SU-DHL-6 (cell line): ENCODE measurements around the gene ZNF669.

Experiments used
- H2AFZ ChIP-seq: fragments of 200-600 bp; sonication (generic); 2 replicates; pipeline ENCODE4 v1.6.1; 2014; ENCODE audit warnings: low read depth, mild to moderate bottlenecking, moderate library complexity, mixed read lengths, antibody characterized with exemption, low read length; ENCODE audit not compliant: severe bottlenecking
- H3F3A ChIP-seq: fragments of 200-600 bp; shearing (Covaris generic); 2 replicates; pipeline ENCODE4 v1.6.0; 2016; ENCODE audit warnings: antibody characterized with exemption, mild to moderate bottlenecking; ENCODE audit not compliant: insufficient read depth
- H3K27ac ChIP-seq: fragments of 200-600 bp; sonication (generic); 2 replicates; pipeline ENCODE4 v1.5.1; 2016; ENCODE audit warnings: low read depth, mild to moderate bottlenecking, low read length, moderate library complexity, mixed read lengths
- H3K27me3 ChIP-seq: fragments of 200-600 bp; sonication (generic), shearing (Covaris generic); 2 replicates; pipeline ENCODE4 v1.6.0; 2014; ENCODE audit warnings: mild to moderate bottlenecking, low read length
- H3K36me3 ChIP-seq: fragments of 200-600 bp; sonication (generic); 2 replicates; pipeline ENCODE4 v1.6.1; 2014; ENCODE audit warnings: mild to moderate bottlenecking, low read length, mixed read lengths
- H3K4me2 ChIP-seq: fragments of 300-600, 200-600 bp; shearing (Covaris generic), sonication (generic); 2 replicates; pipeline ENCODE4 v1.6.0; 2014; ENCODE audit warnings: low read length, low read depth, mild to moderate bottlenecking; ENCODE audit not compliant: poor library complexity, severe bottlenecking
- H3K4me3 ChIP-seq: fragments of 200-600 bp; sonication (generic); 2 replicates; pipeline ENCODE4 v1.5.1; 2014; ENCODE audit warnings: antibody characterized with exemption, low read length, mild to moderate bottlenecking, mixed read lengths; ENCODE audit not compliant: insufficient read depth, poor library complexity, severe bottlenecking
- H3K79me2 ChIP-seq: fragments of 200-600 bp; sonication (generic); 2 replicates; pipeline ENCODE4 v1.6.1; 2014; ENCODE audit warnings: mild to moderate bottlenecking, low read length, moderate library complexity; ENCODE audit not compliant: insufficient read depth
- H3K9ac ChIP-seq: fragments of 200-600 bp; sonication (generic); 2 replicates; pipeline ENCODE4 v1.7.0; 2014; ENCODE audit warnings: mild to moderate bottlenecking, low read length
- H3K9me2 ChIP-seq: fragments of 200-600 bp; sonication (generic); replicated peaks from 2 replicates; pipeline ENCODE4 v1.6.1; 2014; ENCODE audit warnings: low read length; ENCODE audit not compliant: insufficient read depth
- H3K9me3 ChIP-seq: fragments of 200-600 bp; sonication (generic); 2 replicates; pipeline ENCODE4 v1.6.1; 2014; ENCODE audit warnings: low read length, mixed read lengths; ENCODE audit not compliant: insufficient read depth
- H4K20me1 ChIP-seq: fragments of 200-600 bp; sonication (generic); 2 replicates; pipeline ENCODE4 v1.6.1; 2014; ENCODE audit warnings: low read depth, mild to moderate bottlenecking, antibody characterized with exemption, low read length, moderate library complexity, mixed read lengths
- EZH2phosphoT487 ChIP-seq: fragments of 200-600 bp; sonication (generic), shearing (Covaris generic); conservative IDR thresholded peaks from 2 replicates; pipeline ENCODE4 v1.6.1; 2018; ENCODE audit warnings: mild to moderate bottlenecking, antibody characterized with exemption, low read length, moderate library complexity, mixed read lengths
- TF ChIP-seq, protein P1 (sequence below): fragments of 200-600 bp; sonication (generic); IDR thresholded peaks from one replicate; pipeline ENCODE4 v1.5.1; 2017; ENCODE audit warnings: antibody characterized with exemption, mild to moderate bottlenecking, low read length, moderate library complexity; ENCODE audit not compliant: insufficient read depth, poor library complexity, severe bottlenecking

ZNF669 gene

DNA sequence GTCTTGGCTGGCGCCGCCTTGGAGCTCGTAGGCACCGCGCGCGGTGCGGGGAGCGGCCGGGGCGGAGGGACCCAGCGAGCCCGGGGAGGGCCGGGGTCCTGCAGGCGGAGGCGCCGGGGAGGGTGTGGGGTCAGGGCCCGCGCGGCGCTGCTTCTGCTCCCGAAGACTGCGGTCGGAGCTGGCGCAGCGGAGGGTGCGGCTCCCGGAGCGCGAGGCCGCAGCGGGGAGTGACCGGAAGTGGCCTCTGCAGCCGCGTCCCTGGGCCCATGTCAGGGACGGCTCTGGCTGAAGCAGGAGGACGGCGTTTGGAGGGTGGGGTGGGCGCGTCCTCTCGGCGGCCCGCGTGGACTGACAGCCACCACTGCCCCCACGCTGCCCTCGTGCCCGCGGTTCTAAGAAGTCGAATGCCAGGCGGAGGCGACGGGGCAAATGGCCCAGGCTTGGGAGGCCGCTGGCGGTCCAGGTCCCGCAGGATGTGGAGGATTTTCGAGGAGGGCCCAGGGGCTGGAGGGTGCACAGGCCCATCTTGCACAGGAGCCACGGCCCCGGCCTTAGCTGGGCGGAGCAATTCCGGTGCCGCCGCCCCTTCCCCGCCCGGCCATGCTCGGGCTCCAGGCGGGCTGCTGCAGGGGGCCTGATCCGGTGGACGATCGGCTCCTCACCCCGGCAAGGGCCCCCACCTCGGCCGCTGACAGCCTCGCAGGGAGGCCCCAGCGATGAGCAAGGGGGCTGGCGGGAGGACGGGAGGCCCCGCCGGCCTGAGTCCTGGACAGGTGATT, 7.7 kb upstream of the ZNF669 start:
- Histone ChIP-seq H3F3A (no peaks in the 10 kb centered on the region), H3K36me3 (no peaks in the 10 kb centered on the region), H3K79me2 (no peaks in the 10 kb centered on the region), H3K4me2 (no peak overlapping the region), H3K9me2 (no peaks in the 10 kb centered on the region), H3K27me3 (no peaks in the 10 kb centered on the region), H3K9ac (no peak overlapping the region), H2AFZ (no peak overlapping the region), H3K27ac (no peak overlapping the region), H4K20me1 (no peaks in the 10 kb centered on the region), H3K9me3 (no peaks in the 10 kb centered on the region), H3K4me3 (no peak overlapping the region)
- no peak for TF ChIP-seq EZH2phosphoT487
- TF ChIP-seq, protein P1, sequence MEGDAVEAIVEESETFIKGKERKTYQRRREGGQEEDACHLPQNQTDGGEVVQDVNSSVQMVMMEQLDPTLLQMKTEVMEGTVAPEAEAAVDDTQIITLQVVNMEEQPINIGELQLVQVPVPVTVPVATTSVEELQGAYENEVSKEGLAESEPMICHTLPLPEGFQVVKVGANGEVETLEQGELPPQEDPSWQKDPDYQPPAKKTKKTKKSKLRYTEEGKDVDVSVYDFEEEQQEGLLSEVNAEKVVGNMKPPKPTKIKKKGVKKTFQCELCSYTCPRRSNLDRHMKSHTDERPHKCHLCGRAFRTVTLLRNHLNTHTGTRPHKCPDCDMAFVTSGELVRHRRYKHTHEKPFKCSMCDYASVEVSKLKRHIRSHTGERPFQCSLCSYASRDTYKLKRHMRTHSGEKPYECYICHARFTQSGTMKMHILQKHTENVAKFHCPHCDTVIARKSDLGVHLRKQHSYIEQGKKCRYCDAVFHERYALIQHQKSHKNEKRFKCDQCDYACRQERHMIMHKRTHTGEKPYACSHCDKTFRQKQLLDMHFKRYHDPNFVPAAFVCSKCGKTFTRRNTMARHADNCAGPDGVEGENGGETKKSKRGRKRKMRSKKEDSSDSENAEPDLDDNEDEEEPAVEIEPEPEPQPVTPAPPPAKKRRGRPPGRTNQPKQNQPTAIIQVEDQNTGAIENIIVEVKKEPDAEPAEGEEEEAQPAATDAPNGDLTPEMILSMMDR, result no peak

DNA sequence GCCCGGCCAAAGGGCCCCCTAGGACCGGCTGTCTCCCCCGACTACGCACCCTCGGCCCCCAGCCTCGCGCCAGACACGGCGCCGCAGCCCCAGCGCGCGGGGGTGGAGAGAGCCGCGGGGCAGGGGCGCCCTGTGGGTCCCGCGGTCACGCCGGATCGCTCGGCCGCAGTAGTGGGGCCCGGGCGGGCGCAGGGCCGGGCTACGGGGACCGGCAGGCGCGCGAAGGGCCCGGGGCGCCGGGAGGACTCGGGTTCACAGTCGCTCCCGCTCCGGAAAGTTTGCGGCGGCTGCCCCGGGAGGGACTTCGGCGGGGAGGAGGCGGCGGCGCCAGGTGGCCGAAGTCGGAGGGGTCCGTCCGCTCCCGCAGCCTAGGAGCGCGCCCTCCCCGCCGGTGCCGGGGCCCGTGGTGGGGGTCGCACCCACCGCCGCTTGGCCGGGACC, 7.1 kb upstream of the ZNF669 start:
- Histone ChIP-seq H4K20me1 (no peaks in the 10 kb centered on the region), H3F3A (no peaks in the 10 kb centered on the region), H3K4me2 (no peak overlapping the region), H3K4me3 (no peak overlapping the region), H3K9me2 (no peaks in the 10 kb centered on the region), H3K27ac (no peak overlapping the region), H3K27me3 (no peaks in the 10 kb centered on the region), H3K36me3 (no peaks in the 10 kb centered on the region), H3K9me3 (no peaks in the 10 kb centered on the region), H2AFZ (no peak overlapping the region), H3K79me2 (no peaks in the 10 kb centered on the region), H3K9ac (no peak overlapping the region)
- TF ChIP-seq, protein P1, result no peak
- TF ChIP-seq EZH2phosphoT487, result no peak

DNA sequence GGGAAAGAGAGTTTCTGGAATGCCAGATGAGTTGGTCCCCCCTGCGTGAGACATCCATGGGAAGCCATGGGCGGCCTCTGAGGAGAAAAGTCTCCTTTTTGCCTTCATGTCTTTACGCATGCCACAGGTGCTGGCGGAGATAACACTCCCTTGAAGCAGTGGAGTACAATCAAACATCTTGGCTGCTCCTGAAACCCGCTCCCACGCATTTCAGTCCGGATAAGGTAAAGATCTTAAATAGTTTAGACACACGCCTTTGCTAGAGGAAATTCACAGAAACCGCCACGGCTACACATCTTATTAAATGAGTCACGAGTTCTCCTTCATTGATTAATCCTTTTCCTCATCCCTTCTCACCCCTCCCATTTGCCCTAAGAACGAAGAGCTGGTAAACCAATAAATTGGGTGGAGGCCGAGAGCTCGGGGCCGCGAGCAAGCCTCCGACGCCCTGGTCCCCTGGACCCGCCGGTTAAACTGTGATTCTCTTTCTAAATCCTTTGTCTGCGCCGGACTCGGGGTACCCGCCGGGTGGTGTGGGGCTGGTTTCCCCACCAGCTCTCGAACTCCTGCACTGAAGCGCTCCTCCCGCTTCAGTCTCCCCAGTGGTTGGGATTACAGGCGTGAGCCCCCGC, 6.6 kb upstream of the ZNF669 start:
- no peaks in the 10 kb centered on the region for H4K20me1 ChIP-seq
- H3K27me3 ChIP-seq, result no peaks in the 10 kb centered on the region
- H3K4me3 ChIP-seq, result no peak overlapping the region
- no peaks in the 10 kb centered on the region for H3K9me2 ChIP-seq
- no peaks in the 10 kb centered on the region for H3F3A ChIP-seq
- no peak overlapping the region for H3K27ac ChIP-seq
- no peaks in the 10 kb centered on the region for H3K9me3 ChIP-seq
- H2AFZ ChIP-seq, result no peak overlapping the region
- no peaks in the 10 kb centered on the region for H3K79me2 ChIP-seq
- TF ChIP-seq EZH2phosphoT487, result no peak
- TF ChIP-seq, protein P1, result no peak
- H3K9ac ChIP-seq, result no peak overlapping the region
- no peak overlapping the region for H3K4me2 ChIP-seq
- no peaks in the 10 kb centered on the region for H3K36me3 ChIP-seq
